HG03097 (cell line): ENCODE measurements around the gene CDHR4.
"Not testable (repeated sequence)": the region's sequence is repeated elsewhere in the genome, so short reads cannot be mapped to it uniquely, and the experiment has no call there.

Source experiments
- ATAC-seq: cut with Tn5 transposase; IDR thresholded peaks from one replicate; pipeline ENCODE4 v1.9.1; 2021; ENCODE audit not compliant: unreplicated experiment, low FRiP score

CDHR4 gene

DNA sequence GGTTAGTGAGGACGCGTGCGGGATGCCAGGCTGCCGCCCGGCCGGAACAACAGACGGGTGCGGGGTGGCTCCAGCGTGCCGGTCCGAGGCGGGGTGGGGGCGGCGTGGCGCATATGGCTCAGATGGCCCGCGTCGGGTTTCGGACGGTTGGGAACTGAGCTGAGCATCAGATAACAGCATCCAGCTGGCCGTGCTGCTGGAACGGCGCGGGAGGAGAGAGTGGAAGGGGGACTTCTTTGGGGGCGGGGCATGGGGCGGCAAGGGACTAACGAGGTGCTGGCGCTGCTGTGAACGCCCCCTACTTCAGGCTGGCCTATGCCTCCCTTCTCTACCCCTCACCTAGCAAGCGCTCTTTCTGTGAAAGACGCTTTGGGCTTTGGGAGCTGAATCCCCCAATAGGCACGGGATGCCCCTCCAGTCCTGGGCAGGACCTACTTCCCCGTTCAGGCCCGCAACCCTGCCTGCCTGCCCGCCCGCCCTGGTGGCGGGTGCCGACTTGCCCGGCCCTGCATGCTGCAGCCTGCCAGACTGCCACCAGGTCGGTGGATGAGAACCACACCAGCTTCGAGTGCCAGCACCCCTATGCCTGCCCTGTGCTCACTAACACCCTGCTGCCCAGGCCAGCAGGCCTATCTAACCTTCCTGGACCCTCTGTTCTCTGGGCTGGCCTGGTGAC is 3.9 kb upstream of the CDHR4 start:
- no peak for ATAC-seq

DNA sequence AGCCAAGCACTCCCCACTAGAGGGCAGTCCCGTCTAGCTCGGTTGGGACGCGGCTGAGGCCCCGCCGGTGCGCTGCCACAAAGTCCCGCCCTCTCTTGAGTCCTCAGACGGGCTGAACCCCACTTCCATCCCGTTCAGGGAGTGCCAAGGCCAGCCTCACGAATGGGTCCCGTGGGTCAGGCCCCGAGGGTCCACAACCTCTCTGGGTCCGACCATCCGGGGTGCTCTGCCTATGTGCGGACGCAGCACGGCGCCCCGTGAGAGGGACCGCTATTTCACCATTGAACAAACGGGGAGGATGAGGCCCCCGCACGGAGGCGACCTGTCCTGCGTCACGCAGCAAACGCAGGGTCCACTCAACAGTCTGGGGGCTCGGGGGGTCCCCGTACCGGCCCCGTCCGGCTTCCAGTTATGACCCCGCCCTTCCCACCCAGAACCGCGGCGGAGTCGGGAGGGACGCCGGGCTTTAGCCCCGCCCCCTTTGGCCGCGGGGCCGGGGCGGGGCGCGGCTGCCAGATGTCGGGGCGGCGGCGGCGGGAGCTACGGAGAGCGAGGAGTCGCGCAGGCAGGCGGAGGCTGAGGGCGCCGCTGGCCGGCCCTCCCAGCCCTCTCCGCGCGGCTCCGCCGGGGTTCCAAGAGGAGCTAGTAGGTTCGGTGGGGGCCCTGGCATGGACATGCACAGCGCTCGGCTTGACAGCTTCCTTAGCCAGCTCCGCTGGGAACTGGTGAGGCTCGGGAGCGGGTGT is 3.2 kb upstream of the CDHR4 start, which contains the start of gene INKA1:
TSS of gene INKA1 (plus strand) at position 543 of the 746 bp plus-strand sequence. CDS start at position 675, 132 bp downstream.
- ATAC-seq, result peak; percentile 46

DNA sequence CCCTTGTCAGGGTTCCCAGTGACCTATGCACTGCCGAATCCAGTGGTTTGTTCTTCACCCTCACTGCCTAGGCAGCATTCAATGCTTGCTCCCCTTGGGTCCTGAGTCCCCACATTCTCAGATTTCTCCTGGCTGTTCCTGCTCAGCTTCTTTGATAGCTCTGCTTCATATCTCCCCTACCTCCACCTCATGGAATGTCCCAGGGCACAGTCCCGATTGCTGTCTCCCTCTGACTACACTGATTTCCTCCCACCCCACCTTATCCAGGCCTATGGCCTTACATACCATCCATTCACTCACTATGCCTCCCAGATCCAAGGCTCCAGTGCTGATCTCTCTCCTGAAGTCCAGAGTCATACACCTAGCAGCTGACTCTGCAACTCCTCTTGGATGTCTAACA is 1.5 kb upstream of the CDHR4 start:
- ATAC-seq, result no peak

- no peak for ATAC-seq
Measured at GRCh38 chr3:49799105-49799504, 568 bp downstream of the CDHR4 start.

DNA sequence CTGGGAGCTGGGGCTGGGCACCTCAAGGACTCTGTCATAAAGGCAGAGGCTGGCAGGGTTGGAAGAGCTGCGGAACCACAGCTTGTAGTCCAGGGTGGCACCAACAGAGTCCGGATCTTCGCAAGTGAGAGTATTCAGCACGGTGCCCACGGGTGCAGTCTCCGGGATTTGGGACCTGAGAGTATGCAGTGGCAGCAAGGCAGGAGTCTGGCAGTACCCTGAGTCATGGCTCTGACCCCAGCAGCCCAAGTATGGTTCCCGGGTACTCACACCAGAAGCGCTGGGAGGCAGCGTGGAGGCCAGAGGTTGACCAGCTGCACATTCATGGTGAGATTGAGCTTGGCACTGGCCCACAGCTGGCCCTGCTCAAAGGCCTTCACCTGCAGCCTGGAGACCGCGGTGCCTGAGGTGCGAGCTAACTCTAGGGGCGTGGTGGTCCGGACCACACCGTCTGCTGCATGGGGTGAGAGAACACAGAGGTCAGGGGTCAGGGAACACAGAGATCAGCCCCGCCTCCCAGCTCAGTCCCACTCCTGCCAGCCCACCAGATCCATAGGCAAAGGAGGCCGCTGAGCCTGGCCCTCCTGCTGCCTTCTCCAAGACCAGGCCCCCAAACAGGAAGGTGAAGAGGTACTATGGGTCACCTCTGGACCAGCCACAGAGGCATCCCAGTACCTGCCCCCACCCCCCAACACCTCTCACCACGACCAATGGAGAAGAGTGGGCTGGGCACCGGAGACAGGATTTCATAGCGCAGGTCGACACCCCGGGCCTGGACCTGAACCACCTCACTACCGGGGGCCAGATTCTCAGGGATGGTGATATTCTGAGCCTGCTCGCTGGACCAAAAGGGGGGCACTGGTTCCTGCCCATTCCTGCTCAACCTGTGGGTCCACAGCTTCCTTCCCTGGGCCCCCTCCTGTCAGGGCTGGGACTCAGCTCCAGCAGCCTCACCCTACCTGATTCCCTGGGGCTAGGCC is 4.5 kb downstream of the CDHR4 start:
- ATAC-seq, result no peak

DNA sequence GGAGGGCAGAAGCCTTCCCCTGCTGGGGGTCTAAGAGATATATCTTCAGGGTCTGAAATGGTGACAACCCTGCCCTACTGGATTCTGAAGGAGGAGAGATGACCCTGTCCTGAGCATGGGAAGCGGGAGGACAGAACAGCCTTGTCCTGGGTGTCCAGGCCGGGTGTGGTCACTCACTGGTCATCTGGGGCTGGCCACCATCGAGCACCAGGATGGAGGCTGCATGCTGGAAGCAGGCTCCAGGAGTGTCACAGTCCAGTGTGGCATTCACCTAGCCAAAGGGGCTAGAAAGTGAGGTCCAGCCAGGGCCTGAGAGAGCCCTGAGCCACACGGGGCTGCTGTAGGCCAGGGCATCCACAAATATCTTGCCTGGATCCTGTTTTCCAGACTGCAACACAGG is 5.2 kb downstream of the CDHR4 start:
- no peak for ATAC-seq

DNA sequence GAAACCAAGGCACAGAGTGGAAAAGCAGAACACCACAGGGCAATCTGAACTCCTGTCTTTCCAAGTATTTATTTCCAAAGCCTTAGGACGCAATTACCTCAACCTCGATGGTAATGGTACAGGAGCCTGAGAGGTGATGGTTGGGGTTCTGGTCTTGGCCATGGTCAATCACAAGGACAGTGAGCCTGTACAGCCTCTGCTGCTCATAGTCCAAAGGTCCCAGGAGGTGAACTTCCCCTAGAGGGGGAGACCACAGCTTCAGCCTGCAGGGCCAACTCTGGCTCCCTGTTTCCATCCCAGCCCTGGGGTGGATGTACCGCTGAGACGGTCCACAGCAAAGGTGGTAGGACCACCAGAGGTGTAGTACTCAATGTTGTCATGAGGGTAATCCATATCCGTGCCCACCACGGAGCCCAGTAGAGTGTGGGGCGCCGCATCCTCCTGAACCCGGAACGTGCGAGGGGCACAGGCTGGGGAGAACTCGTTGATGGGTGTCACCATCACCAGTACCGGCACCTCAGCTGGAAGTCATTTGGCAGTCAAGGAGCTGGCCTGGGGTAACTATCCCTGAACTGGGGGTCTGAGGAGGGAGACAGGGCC is 6.1 kb downstream of the CDHR4 start:
- ATAC-seq, result no peak

DNA sequence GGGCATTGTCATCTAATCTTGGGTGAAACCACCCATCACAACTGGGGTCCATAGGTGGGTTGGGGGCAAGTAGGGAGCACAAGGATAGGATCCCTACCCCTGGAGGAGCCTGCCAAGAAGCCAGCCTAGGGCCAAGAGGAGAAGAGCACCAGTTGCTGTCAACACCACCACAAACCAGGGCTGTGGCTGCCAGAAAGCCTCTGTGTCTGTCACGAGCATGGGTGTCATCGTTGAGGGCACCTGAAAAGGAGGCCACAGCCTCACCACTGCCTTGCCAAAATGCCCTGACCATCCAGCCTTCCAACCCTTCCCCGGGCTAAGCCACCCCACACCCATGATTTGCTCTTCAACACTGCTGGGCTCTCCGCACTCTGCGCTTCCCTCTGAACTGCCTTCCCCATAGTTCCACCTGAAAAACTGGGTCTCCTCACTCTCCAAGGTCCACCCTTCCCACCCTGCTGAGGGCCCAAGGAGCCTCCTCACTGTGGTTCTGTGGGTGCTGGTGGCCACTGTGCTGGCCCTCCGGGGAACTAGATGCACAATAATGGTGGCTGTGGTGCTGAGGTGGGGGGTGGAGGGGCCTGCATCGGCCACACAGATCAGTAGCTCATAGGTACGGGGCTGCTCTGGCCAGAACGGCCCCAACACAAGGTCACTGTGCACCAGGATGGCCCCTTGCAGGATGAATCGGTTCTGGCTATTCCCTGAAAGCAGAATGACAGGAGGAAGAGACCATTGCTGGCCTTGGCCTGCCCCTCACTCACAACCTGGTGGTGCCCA is 7.1 kb downstream of the CDHR4 start:
- no peak for ATAC-seq

GRCh38 chr3:49791571-49791970 is 8.1 kb downstream of the CDHR4 start:
- ATAC-seq, result no peak

DNA sequence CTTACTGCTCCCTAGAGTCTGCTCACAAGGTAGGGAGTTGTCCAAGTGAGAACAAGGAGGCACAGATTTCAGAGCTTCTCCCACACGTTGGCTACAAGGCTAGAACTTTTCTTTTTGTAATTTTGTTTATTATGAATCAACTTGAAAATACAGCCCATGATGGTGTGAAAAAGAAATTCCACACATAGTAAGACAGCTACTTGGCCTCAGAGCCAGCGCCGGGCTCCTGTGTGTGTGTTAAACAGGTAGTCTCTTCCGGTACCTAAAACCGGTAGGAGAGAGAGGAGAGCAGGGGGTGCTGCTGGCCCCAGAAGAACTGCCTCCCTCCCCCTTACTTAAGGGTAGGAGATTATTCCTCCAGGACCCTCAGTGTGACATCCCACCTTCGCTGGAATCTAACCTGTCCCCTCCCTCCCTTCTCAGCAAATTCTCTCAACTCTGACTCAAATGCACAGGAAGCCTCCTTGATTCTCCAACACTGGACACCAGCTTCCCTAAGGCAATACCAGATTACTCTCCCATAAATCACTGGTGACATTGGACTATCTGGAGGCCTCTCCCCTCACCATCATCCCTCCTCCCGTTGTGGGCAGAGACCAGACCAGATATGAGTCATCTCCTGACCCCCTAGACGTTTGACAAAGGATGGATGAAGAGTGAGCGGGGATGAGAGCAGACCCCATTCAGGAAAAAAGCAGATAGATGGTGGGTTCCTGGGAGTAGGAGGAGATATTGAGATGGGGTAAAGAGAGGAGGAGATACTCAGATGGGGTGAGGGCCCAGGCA is 8.9 kb downstream of the CDHR4 start:
- no peak for ATAC-seq

DNA sequence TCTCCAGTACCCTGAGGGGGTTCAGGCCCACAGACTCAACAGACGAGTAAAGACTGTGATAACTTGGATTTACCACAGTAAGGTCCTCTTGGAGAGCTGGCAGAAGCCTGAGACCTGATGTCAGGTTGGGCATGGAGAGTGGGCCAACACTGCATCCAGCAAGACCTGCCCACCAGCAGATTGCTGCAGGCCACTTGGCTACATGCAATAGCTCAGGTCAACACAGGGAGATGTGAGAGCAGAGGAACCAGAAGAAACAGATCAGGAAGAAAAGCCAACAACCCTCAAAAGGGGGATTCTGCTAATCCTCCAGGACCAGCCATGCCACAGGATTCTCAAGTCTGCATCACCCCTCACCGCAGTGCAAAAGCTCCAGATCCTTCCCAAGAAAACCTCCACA is 11.6 kb downstream of the CDHR4 start:
- no peak for ATAC-seq

GRCh38 chr3:49787536-49787935 is 12.1 kb downstream of the CDHR4 start:
- ATAC-seq, result no peak

GRCh38 chr3:49787182-49787464 is 12.6 kb downstream of the CDHR4 start:
- no peak for ATAC-seq

- ATAC-seq, result peak; percentile 98
Measured at GRCh38 chr3:49786357-49787181, 13.1 kb downstream of the CDHR4 start, which contains the start of gene IP6K1. TSS of gene IP6K1 (minus strand) at chr3:49786542. CDS start at chr3:49748040, 38,502 bp downstream.

DNA sequence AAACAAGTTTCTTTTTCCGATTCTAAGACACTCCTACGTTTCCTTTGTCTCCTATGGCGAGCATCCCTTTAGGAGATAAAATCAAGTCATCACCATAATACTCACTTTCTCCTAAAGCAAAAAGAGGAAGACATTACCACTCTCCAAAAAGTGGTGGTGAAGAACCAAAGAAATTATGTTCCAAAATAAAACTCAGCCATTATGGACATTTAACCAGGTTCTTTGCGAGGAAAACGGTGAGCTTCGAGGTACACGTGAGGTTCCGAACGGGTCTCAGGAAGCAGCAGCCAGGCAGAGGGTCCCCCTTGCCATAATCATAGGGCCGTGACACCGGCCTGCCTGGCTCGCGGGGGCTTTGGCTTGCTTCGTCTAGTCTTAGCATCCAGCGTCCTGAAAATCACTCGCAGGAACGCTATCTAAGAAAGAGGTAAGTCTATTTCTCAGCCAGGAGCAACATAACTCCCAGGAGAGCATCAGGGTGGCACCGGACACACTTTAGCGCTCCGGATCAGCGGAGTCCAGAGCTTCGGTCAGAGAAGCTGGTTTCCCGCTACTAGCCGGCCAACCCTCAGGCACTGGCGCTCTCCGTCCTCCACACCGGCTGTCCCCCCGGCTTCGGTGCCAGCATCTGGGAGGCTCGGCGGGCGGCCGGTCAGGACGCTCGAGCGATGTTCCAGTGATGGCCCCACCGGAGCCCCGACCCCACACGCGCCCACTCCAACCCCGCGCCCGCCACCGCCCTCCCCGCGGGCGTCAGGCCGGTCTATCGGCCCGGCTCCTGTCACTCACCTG is 13.9 kb downstream of the CDHR4 start:
- peak; percentile 37 for ATAC-seq

GRCh38 chr3:49782277-49782676 is 17.4 kb downstream of the CDHR4 start:
- ATAC-seq, result not testable (repeated sequence)

- ATAC-seq, result no peak
Measured at GRCh38 chr3:49781415-49782199, 18.1 kb downstream of the CDHR4 start.
